ENCODE results near the gene CSF3R.

Gene CSF3R

GRCh38 chr1:36482724-36483388, at the start of gene CSF3R:
CSF3R (minus strand) TSS chr1:36482913; CDS start chr1:36479496, 3,417 bp downstream.
- Histone ChIP-seq H3K27me3 (ENCODE audit: insufficient read depth, poor library complexity, severe bottlenecking) (no peaks in the 10 kb centered on the region), H3K36me3 (ENCODE audit: low read depth) (no peaks in the 10 kb centered on the region), H3K27ac (ENCODE audit: poor library complexity, severe bottlenecking) (no peak within 1 kb of the TSS), H3K4me1 (ENCODE audit: insufficient read depth, poor library complexity, severe bottlenecking) (peaks cover 4% of the 10 kb centered on the region), H3K4me3 (ENCODE audit: severe bottlenecking) (no peak within 1 kb of the TSS), H3K9me3 (ENCODE audit: severe bottlenecking) (no peaks in the 10 kb centered on the region)
- TF ChIP-seq CTCF (IDR thresholded peaks at IDR 0.05; ENCODE audit: poor library complexity, severe bottlenecking), result no peak
- ATAC-seq (ENCODE audit: low read depth) (no peak), DNase-seq (ENCODE audit: low spot score) (no peak)

- Histone ChIP-seq H3K27ac (ENCODE audit: poor library complexity, severe bottlenecking) (no peak overlapping the region), H3K36me3 (ENCODE audit: low read depth) (no peaks in the 10 kb centered on the region), H3K4me3 (ENCODE audit: severe bottlenecking) (no peak overlapping the region), H3K27me3 (ENCODE audit: insufficient read depth, poor library complexity, severe bottlenecking) (peaks cover 3% of the 10 kb centered on the region), H3K9me3 (ENCODE audit: severe bottlenecking) (no peaks in the 10 kb centered on the region), H3K4me1 (ENCODE audit: insufficient read depth, poor library complexity, severe bottlenecking) (no peaks in the 10 kb centered on the region)
- ATAC-seq (ENCODE audit: low read depth) (no peak), DNase-seq (ENCODE audit: low spot score) (no peak)
- TF ChIP-seq CTCF (IDR thresholded peaks at IDR 0.05; ENCODE audit: poor library complexity, severe bottlenecking), result no peak
These were observed 49.1 kb upstream of the CSF3R start for GRCh38 chr1:36531833-36532232.

GRCh38 chr1:36530791-36531190, 48.1 kb upstream of the CSF3R start:
- no peak for TF ChIP-seq CTCF (IDR thresholded peaks at IDR 0.05; ENCODE audit: poor library complexity, severe bottlenecking)
- Histone ChIP-seq H3K27ac (ENCODE audit: poor library complexity, severe bottlenecking) (no peak overlapping the region), H3K4me1 (ENCODE audit: insufficient read depth, poor library complexity, severe bottlenecking) (no peaks in the 10 kb centered on the region), H3K4me3 (ENCODE audit: severe bottlenecking) (no peak overlapping the region), H3K9me3 (ENCODE audit: severe bottlenecking) (no peaks in the 10 kb centered on the region), H3K27me3 (ENCODE audit: insufficient read depth, poor library complexity, severe bottlenecking) (peaks cover 3% of the 10 kb centered on the region), H3K36me3 (ENCODE audit: low read depth) (no peaks in the 10 kb centered on the region)
- no peak for ATAC-seq (ENCODE audit: low read depth)
- no peak for DNase-seq (ENCODE audit: low spot score)

- H3K27me3 ChIP-seq (ENCODE audit: insufficient read depth, poor library complexity, severe bottlenecking), result peaks cover 3% of the 10 kb centered on the region
- no peak for DNase-seq (ENCODE audit: low spot score)
- H3K9me3 ChIP-seq (ENCODE audit: severe bottlenecking), result no peaks in the 10 kb centered on the region
- no peaks in the 10 kb centered on the region for H3K36me3 ChIP-seq (ENCODE audit: low read depth)
- no peak for ATAC-seq (ENCODE audit: low read depth)
- no peak overlapping the region for H3K4me3 ChIP-seq (ENCODE audit: severe bottlenecking)
- no peak overlapping the region for H3K27ac ChIP-seq (ENCODE audit: poor library complexity, severe bottlenecking)
- no peaks in the 10 kb centered on the region for H3K4me1 ChIP-seq (ENCODE audit: insufficient read depth, poor library complexity, severe bottlenecking)
- no peak for TF ChIP-seq CTCF (IDR thresholded peaks at IDR 0.05; ENCODE audit: poor library complexity, severe bottlenecking)
These were observed 47.5 kb upstream of the CSF3R start for GRCh38 chr1:36530261-36530660.

- Histone ChIP-seq H3K9me3 (ENCODE audit: severe bottlenecking) (no peaks in the 10 kb centered on the region), H3K27ac (ENCODE audit: poor library complexity, severe bottlenecking) (no peak overlapping the region), H3K4me1 (ENCODE audit: insufficient read depth, poor library complexity, severe bottlenecking) (no peaks in the 10 kb centered on the region), H3K27me3 (ENCODE audit: insufficient read depth, poor library complexity, severe bottlenecking) (peaks cover 3% of the 10 kb centered on the region), H3K36me3 (ENCODE audit: low read depth) (no peaks in the 10 kb centered on the region), H3K4me3 (ENCODE audit: severe bottlenecking) (no peak overlapping the region)
- DNase-seq (ENCODE audit: low spot score), result no peak
- no peak for ATAC-seq (ENCODE audit: low read depth)
- no peak for TF ChIP-seq CTCF (IDR thresholded peaks at IDR 0.05; ENCODE audit: poor library complexity, severe bottlenecking)
These were observed 47.1 kb upstream of the CSF3R start for GRCh38 chr1:36529769-36530260.
